Mesendoderm (in vitro differentiated cells): Measurements from ENCODE around the gene SCGB1D4.
A peak's percentile ranks its signal among the peaks of the same experiment; 100 is the strongest.

Experiments used
- DNase-seq: peaks from one replicate; pipeline ENCODE4 v3.0.0; 2013
- H2AK5ac ChIP-seq: 2 replicates; pipeline ENCODE4 v1.6.1; 2013; ENCODE audit warnings: low read length, inconsistent platforms
- H2BK120ac ChIP-seq: 2 replicates; pipeline ENCODE4 v1.6.1; 2013; ENCODE audit warnings: low read depth, mild to moderate bottlenecking, low read length, moderate library complexity, mixed read lengths
- H2BK15ac ChIP-seq: replicated peaks from 2 replicates; pipeline ENCODE4 v1.6.1; 2013; ENCODE audit warnings: low read depth, mild to moderate bottlenecking, moderate library complexity
- H2BK5ac ChIP-seq: 2 replicates; pipeline ENCODE4 v1.6.1; 2013; ENCODE audit warnings: low read length, inconsistent platforms
- H3K18ac ChIP-seq: 2 replicates; pipeline ENCODE4 v1.6.1; 2013; ENCODE audit warnings: mild to moderate bottlenecking, low read length, mixed read lengths
- H3K23ac ChIP-seq: one replicate; pipeline ENCODE4 v1.6.1; 2013; ENCODE audit warnings: low read length
- H3K27ac ChIP-seq: 2 replicates; pipeline ENCODE4 v1.5.1; 2013; ENCODE audit warnings: low read depth, mild to moderate bottlenecking, inconsistent platforms, low read length, moderate library complexity
- H3K27me3 ChIP-seq: 2 replicates; pipeline ENCODE4 v1.6.1; 2013; ENCODE audit warnings: low read length, control low read depth, mild to moderate bottlenecking, inconsistent platforms; ENCODE audit not compliant: insufficient read depth, poor library complexity
- H3K36me3 ChIP-seq: 2 replicates; pipeline ENCODE4 v1.6.1; 2013; ENCODE audit warnings: low read length, inconsistent platforms; ENCODE audit not compliant: control insufficient read depth, insufficient read depth
- H3K4ac ChIP-seq: one replicate; pipeline ENCODE4 v1.6.1; 2013; ENCODE audit warnings: low read depth, mild to moderate bottlenecking, low read length, moderate library complexity
- H3K4me1 ChIP-seq: 2 replicates; pipeline ENCODE4 v1.6.1; 2013; ENCODE audit warnings: low read depth, low read length, inconsistent platforms; ENCODE audit not compliant: control insufficient read depth
- H3K4me2 ChIP-seq: 2 replicates; pipeline ENCODE4 v1.6.1; 2013; ENCODE audit warnings: low read length
- H3K4me3 ChIP-seq: 2 replicates; pipeline ENCODE4 v1.5.1; 2013; ENCODE audit warnings: mild to moderate bottlenecking, low read length
- H3K56ac ChIP-seq: one replicate; pipeline ENCODE4 v1.6.1; 2013; ENCODE audit warnings: low read length
- H3K79me1 ChIP-seq: 2 replicates; pipeline ENCODE4 v1.6.1; 2013; ENCODE audit warnings: low read length, inconsistent platforms
- H3K79me2 ChIP-seq: 2 replicates; pipeline ENCODE4 v1.6.1; 2013; ENCODE audit warnings: mild to moderate bottlenecking, low read length; ENCODE audit not compliant: control insufficient read depth, insufficient read depth
- H3K9ac ChIP-seq: 2 replicates; pipeline ENCODE4 v1.6.1; 2013; ENCODE audit warnings: low read length, inconsistent platforms
- H4K5ac ChIP-seq: one replicate; pipeline ENCODE4 v1.6.1; 2013; ENCODE audit warnings: low read length
- H4K8ac ChIP-seq: one replicate; pipeline ENCODE4 v1.6.1; 2013; ENCODE audit warnings: low read depth, mild to moderate bottlenecking, control low read depth, low read length, moderate library complexity
- WGBS: extraction: QIAGEN DNeasy Blood & Tissue Kit; methylation state at CpG from one replicate; pipeline ENCODE4 v1.1.7; 2013; ENCODE audit warnings: low lambda C conversion rate, missing lambda C conversion rate; ENCODE audit not compliant: insufficient coverage; ENCODE audit errors: extremely low coverage; 5-methylcytosine and 5-hydroxymethylcytosine counted together

SCGB1D4 gene

GRCh38 chr11:62269654-62270278 is 29.1 kb downstream of the SCGB1D4 start, which contains the start of gene SCGB2A2:
Gene SCGB2A2 (plus strand): TSS chr11:62270158. CDS start chr11:62270217, 59 bp downstream.
- Histone ChIP-seq H3K4me1 (no peaks in the 10 kb centered on the region), H3K4ac (no peak within 1 kb of the TSS), H3K79me1 (no peaks in the 10 kb centered on the region), H3K79me2 (no peaks in the 10 kb centered on the region), H4K5ac (no peak within 1 kb of the TSS), H3K9ac (no peak within 1 kb of the TSS), H3K4me2 (no peak within 1 kb of the TSS), H3K36me3 (no peaks in the 10 kb centered on the region), H3K18ac (no peak within 1 kb of the TSS), H2BK5ac (no peak within 1 kb of the TSS), H2BK120ac (no peak within 1 kb of the TSS), H4K8ac (no peak within 1 kb of the TSS), H2BK15ac (no peak within 1 kb of the TSS), H3K23ac (no peak within 1 kb of the TSS), H3K27me3 (no peaks in the 10 kb centered on the region), H3K4me3 (no peak within 1 kb of the TSS), H3K56ac (no peak within 1 kb of the TSS), H2AK5ac (no peak within 1 kb of the TSS), H3K27ac (no peak within 1 kb of the TSS)
- peak; percentile 10 for DNase-seq
- WGBS: no CpG with 5 or more reads among the region's 10 CpGs

GRCh38 chr11:62267576-62267975 is 31.3 kb downstream of the SCGB1D4 start:
- Histone ChIP-seq H2BK120ac (no peak overlapping the region), H3K27ac (no peak overlapping the region), H2AK5ac (no peak overlapping the region), H3K4me3 (no peak overlapping the region), H3K18ac (no peak overlapping the region), H3K9ac (no peak overlapping the region), H3K36me3 (no peaks in the 10 kb centered on the region), H3K79me2 (no peaks in the 10 kb centered on the region), H2BK15ac (no peak overlapping the region), H3K4ac (no peak overlapping the region), H3K4me2 (no peak overlapping the region), H3K79me1 (no peaks in the 10 kb centered on the region), H3K56ac (no peak overlapping the region), H3K23ac (no peak overlapping the region), H3K4me1 (no peaks in the 10 kb centered on the region), H2BK5ac (no peak overlapping the region), H4K8ac (no peak overlapping the region), H3K27me3 (no peaks in the 10 kb centered on the region), H4K5ac (no peak overlapping the region)
- no peak for DNase-seq
- no CpG with 5 or more reads among the region's 3 CpGs for WGBS

GRCh38 chr11:62267050-62267449 is 31.8 kb downstream of the SCGB1D4 start:
- Histone ChIP-seq H3K27me3 (no peaks in the 10 kb centered on the region), H3K18ac (no peak overlapping the region), H3K27ac (no peak overlapping the region), H2BK120ac (no peak overlapping the region), H3K4me1 (no peaks in the 10 kb centered on the region), H3K56ac (no peak overlapping the region), H2BK5ac (no peak overlapping the region), H3K9ac (no peak overlapping the region), H3K4me2 (no peak overlapping the region), H3K4me3 (no peak overlapping the region), H3K79me2 (no peaks in the 10 kb centered on the region), H2AK5ac (no peak overlapping the region), H3K23ac (no peak overlapping the region), H3K36me3 (no peaks in the 10 kb centered on the region), H3K79me1 (no peaks in the 10 kb centered on the region), H4K8ac (no peak overlapping the region), H2BK15ac (no peak overlapping the region), H4K5ac (no peak overlapping the region), H3K4ac (no peak overlapping the region)
- no CpG with 5 or more reads among the region's 1 CpG for WGBS
- no peak for DNase-seq

GRCh38 chr11:62266558-62266957 is 32.3 kb downstream of the SCGB1D4 start:
- H3K18ac ChIP-seq: no peak overlapping the region
- H4K5ac ChIP-seq: no peak overlapping the region
- no peak overlapping the region for H3K27ac ChIP-seq
- no peaks in the 10 kb centered on the region for H3K27me3 ChIP-seq
- no peak overlapping the region for H3K4me3 ChIP-seq
- no peaks in the 10 kb centered on the region for H3K36me3 ChIP-seq
- no peak overlapping the region for H2BK15ac ChIP-seq
- no peak overlapping the region for H3K4me2 ChIP-seq
- no peak overlapping the region for H3K56ac ChIP-seq
- no peak for DNase-seq
- WGBS: no CpG with 5 or more reads among the region's 4 CpGs
- H2AK5ac ChIP-seq: no peak overlapping the region
- no peaks in the 10 kb centered on the region for H3K79me2 ChIP-seq
- H3K79me1 ChIP-seq: no peaks in the 10 kb centered on the region
- H3K4me1 ChIP-seq: no peaks in the 10 kb centered on the region
- H3K9ac ChIP-seq: no peak overlapping the region
- H4K8ac ChIP-seq: no peak overlapping the region
- H3K23ac ChIP-seq: no peak overlapping the region
- H3K4ac ChIP-seq: no peak overlapping the region
- no peak overlapping the region for H2BK120ac ChIP-seq
- H2BK5ac ChIP-seq: no peak overlapping the region

- WGBS: no CpG with 5 or more reads among the region's 1 CpG
- Histone ChIP-seq H2BK120ac (no peak overlapping the region), H3K27ac (no peak overlapping the region), H3K36me3 (no peaks in the 10 kb centered on the region), H2AK5ac (no peak overlapping the region), H3K4me3 (no peak overlapping the region), H3K4me2 (no peak overlapping the region), H3K79me2 (no peaks in the 10 kb centered on the region), H4K5ac (no peak overlapping the region), H3K4ac (no peak overlapping the region), H3K4me1 (no peaks in the 10 kb centered on the region), H4K8ac (no peak overlapping the region), H3K23ac (no peak overlapping the region), H3K18ac (no peak overlapping the region), H2BK15ac (no peak overlapping the region), H3K56ac (no peak overlapping the region), H3K9ac (no peak overlapping the region), H2BK5ac (no peak overlapping the region), H3K79me1 (no peaks in the 10 kb centered on the region), H3K27me3 (no peaks in the 10 kb centered on the region)
- no peak for DNase-seq
These were observed 34.9 kb downstream of the SCGB1D4 start for GRCh38 chr11:62264004-62264403.
